Cardiac fibroblast (primary cell): ENCODE data around the gene HAUS5.

Experiments used
- DNase-seq, 2 donors: peaks; one replicate each; pipeline versions ENCODE4 v3.0.0 to v3.0.0-alpha.2; 2010; ENCODE audit warnings: low read depth in 2 of 2
- H3K4me3 ChIP-seq, 2 donors: replicated peaks in 1 of 2; 1 replicate in 1 of 2; 2 replicates in 1 of 2; pipeline ENCODE4 v1.5.1; 2011; ENCODE audit warnings: low read depth in 2 of 2, low read length in 2 of 2, mild to moderate bottlenecking in 2 of 2, moderate library complexity in 1 of 2
- CTCF ChIP-seq: IDR thresholded peaks from one replicate; pipeline ENCODE4 v1.5.1; 2011; ENCODE audit warnings: low read depth, mild to moderate bottlenecking, low read length, inconsistent platforms

The HAUS5 gene

DNA sequence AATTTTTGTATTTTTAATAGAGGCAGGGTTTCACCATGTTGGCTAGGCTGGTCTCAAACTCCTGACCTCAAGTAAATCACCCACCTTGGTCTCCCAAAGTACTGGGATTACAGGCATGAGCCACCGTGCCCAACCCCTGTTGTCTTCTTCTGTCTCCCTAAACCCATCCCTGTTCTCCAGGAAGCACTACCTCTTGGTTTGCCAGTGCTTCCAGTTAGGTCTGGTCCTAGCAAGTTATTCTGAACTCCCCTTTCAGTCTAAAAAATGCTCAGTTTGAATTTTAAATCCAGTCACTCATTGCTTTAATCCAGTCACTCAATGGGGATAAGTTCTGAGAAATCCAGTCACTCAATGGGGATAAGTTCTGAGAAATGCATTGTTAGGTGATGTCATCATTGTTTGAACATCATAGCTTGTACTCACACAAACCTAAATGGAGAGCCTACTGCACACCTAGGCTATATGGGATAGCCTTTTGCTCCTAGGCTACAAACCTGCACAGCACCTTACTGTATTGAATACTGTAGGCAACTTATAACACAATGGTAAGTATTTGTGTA lies 41.0 kb upstream of the HAUS5 start:
- no peak overlapping the region for H3K4me3 ChIP-seq
- no peak for TF ChIP-seq CTCF
- DNase-seq = no peak

DNA sequence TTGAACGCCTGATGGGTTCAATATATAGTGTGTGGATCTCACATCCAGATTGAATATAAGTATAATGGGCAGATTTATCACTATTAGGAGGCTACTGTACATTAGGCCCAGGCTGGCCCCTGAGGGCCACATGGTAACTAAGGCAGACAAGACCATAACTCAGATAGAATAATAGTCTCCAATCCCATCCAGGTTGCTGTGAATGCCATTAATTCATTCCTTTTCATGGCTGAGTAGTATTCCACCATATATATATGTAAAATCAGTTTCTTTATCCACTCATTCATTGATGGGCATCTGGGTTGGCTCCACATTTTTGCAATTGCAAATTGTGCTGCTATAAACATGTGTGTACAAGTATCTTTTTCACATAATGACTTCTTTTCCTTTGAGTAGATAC lies 34.6 kb upstream of the HAUS5 start:
- H3K4me3 ChIP-seq = no peak overlapping the region
- DNase-seq = no peak
- TF ChIP-seq CTCF = no peak

DNA sequence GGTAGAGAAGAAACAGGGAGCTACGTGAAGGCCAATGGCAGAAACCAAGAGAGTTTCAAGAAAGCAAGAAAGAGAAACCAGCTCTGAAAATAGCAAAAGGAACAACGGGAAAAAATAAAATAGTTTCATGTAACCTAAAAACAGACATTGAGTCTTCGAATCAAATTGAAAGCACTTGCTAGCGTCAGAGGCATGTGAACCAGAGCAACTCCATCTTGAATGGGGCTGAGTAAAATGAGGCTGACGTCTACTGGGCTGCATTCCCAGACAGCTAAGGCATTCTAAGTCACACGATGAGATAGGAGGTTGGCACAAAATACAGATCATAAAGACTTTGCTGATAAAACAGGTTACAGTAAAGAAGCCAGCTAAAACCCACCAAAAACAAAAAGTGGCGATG lies 33.8 kb upstream of the HAUS5 start:
- no peak for DNase-seq
- TF ChIP-seq CTCF = no peak

DNA sequence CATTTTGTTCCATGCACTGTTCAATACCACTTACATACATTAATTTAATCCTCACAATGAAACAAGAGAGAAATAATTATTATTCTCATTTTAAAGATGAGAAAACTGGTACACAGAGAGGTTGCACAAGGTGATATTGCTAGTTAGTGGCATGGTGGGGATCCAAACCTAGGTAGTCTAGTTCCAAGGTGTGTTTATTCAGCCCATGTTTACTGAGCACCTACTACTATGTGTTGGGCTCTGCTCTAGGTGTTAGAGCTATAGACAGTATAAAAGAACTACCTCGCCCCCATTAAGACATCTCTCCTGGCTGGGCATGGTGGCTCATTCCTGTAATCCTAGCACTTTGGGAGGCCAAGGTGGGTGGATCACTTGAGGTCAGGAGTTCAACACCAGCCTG lies 29.8 kb upstream of the HAUS5 start:
- no peak for DNase-seq
- H3K4me3 ChIP-seq = no peak overlapping the region
- no peak for TF ChIP-seq CTCF

More for the DNA sequence above, 33.8 kb upstream of the HAUS5 start:
- H3K4me3 ChIP-seq = no peak overlapping the region

GRCh38 chr19:35585848-35586247 lies 26.7 kb upstream of the HAUS5 start, which contains the start of gene PMIS2:
TSS of gene PMIS2 (plus strand) at chr19:35586173. CDS start at chr19:35586260, 87 bp downstream.
- peak in 1 of 2 donors; percentile 12 for DNase-seq
- TF ChIP-seq CTCF = no peak
- no peak within 1 kb of the TSS for H3K4me3 ChIP-seq

DNA sequence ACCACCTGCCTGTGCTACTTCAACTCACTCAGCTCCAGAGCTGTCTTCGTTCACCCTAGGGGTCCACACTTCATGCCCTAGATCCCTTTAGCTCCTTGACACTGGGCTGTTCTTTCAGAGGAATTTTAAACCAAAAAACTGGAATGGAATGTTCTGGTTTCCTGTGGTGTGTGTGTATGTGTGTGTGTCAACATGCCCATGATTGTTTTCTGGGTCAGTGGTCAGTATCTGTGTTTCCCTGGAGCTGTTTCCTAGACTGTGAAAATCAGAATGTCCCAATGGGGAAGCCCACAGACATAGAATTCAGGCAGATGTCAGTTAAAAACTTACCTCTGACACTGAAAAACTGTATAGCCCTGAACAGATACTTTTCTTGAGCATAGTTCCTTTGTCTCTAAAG lies 25.2 kb upstream of the HAUS5 start:
- DNase-seq = peak; percentile 35 to 46
- TF ChIP-seq CTCF = no peak
- no peak overlapping the region for H3K4me3 ChIP-seq

GRCh38 chr19:35590875-35591274 lies 21.7 kb upstream of the HAUS5 start:
- H3K4me3 ChIP-seq = no peak overlapping the region
- no peak for TF ChIP-seq CTCF
- no peak for DNase-seq
